ENCODE results near the gene EN2.

The EN2 gene

GRCh38 chr7:155496267-155497005, 38.5 kb downstream of the EN2 start:
- no peak overlapping the region for H3K4me2 ChIP-seq (ENCODE audit: low read length)
- no peak overlapping the region for H2AFZ ChIP-seq (ENCODE audit: low read depth, low read length)
- no peaks in the 10 kb centered on the region for H3K36me3 ChIP-seq (replicated peaks; ENCODE audit: low read depth, low read length)
- H3K4me1 ChIP-seq (ENCODE audit: low read length): no peaks in the 10 kb centered on the region
- H3K27me3 ChIP-seq (ENCODE audit: low read depth, low read length): peaks cover 39% of the 10 kb centered on the region
- TF ChIP-seq EZH2phosphoT487 (IDR thresholded peaks at IDR 0.05; ENCODE audit: low read depth): no peak
- no peak for TF ChIP-seq CTCF (IDR thresholded peaks at IDR 0.05; ENCODE audit: low read depth, low read length)
- H3K9me3 ChIP-seq (ENCODE audit: insufficient read depth, low read length): no peaks in the 10 kb centered on the region
- H3K27ac ChIP-seq (ENCODE audit: low read length): no peak overlapping the region
- no peaks in the 10 kb centered on the region for H3K79me2 ChIP-seq (ENCODE audit: low read length)
- no peak overlapping the region for H3K9ac ChIP-seq (ENCODE audit: low read length)
- H4K20me1 ChIP-seq (ENCODE audit: insufficient read depth, low read length): no peaks in the 10 kb centered on the region
- H3K4me3 ChIP-seq (ENCODE audit: low read length): no peak overlapping the region

GRCh38 chr7:155497149-155497901, 39.4 kb downstream of the EN2 start:
- peaks cover 39% of the 10 kb centered on the region for H3K27me3 ChIP-seq (ENCODE audit: low read depth, low read length)

GRCh38 chr7:155505422-155505793, 47.5 kb downstream of the EN2 start:
- H3K9ac ChIP-seq (ENCODE audit: low read length): no peak overlapping the region
- H4K20me1 ChIP-seq (ENCODE audit: insufficient read depth, low read length): no peaks in the 10 kb centered on the region
- no peak overlapping the region for H3K4me2 ChIP-seq (ENCODE audit: low read length)

More at GRCh38 chr7:155497149-155497901, 39.4 kb downstream of the EN2 start:
- Histone ChIP-seq H2AFZ (ENCODE audit: low read depth, low read length) (no peak overlapping the region), H3K9me3 (ENCODE audit: insufficient read depth, low read length) (no peaks in the 10 kb centered on the region), H3K9ac (ENCODE audit: low read length) (no peak overlapping the region), H3K27ac (ENCODE audit: low read length) (no peak overlapping the region), H3K4me3 (ENCODE audit: low read length) (no peak overlapping the region), H3K4me1 (ENCODE audit: low read length) (no peaks in the 10 kb centered on the region), H3K4me2 (ENCODE audit: low read length) (no peak overlapping the region), H4K20me1 (ENCODE audit: insufficient read depth, low read length) (no peaks in the 10 kb centered on the region), H3K36me3 (replicated peaks; ENCODE audit: low read depth, low read length) (no peaks in the 10 kb centered on the region), H3K79me2 (ENCODE audit: low read length) (no peaks in the 10 kb centered on the region)
- TF ChIP-seq EZH2phosphoT487 (IDR thresholded peaks at IDR 0.05; ENCODE audit: low read depth) (no peak), CTCF (IDR thresholded peaks at IDR 0.05; ENCODE audit: low read depth, low read length) (no peak)

More at GRCh38 chr7:155505422-155505793, 47.5 kb downstream of the EN2 start:
- no peaks in the 10 kb centered on the region for H3K36me3 ChIP-seq (replicated peaks; ENCODE audit: low read depth, low read length)
- no peaks in the 10 kb centered on the region for H3K4me1 ChIP-seq (ENCODE audit: low read length)
- no peak for TF ChIP-seq EZH2phosphoT487 (IDR thresholded peaks at IDR 0.05; ENCODE audit: low read depth)
- no peak for TF ChIP-seq CTCF (IDR thresholded peaks at IDR 0.05; ENCODE audit: low read depth, low read length)
- H3K27ac ChIP-seq (ENCODE audit: low read length): no peak overlapping the region
- peaks cover 72% of the 10 kb centered on the region for H3K27me3 ChIP-seq (ENCODE audit: low read depth, low read length)
- no peak overlapping the region for H2AFZ ChIP-seq (ENCODE audit: low read depth, low read length)
- no peak overlapping the region for H3K4me3 ChIP-seq (ENCODE audit: low read length)
- H3K9me3 ChIP-seq (ENCODE audit: insufficient read depth, low read length): no peaks in the 10 kb centered on the region
- H3K79me2 ChIP-seq (ENCODE audit: low read length): no peaks in the 10 kb centered on the region
